HEK293 (cell line): ENCODE measurements around the gene STAMBP.

ENCODE experiments used
- CTCF ChIA-PET: fragments of 350-600 bp; formaldehyde crosslinking; extraction: SDS; loops from one replicate; lab custom pipeline; 2021; ENCODE audit warnings: antibody characterized with exemption; lab: Yijun Ruan, JAX
- POLR2A ChIA-PET: fragments of 300-600 bp; formaldehyde crosslinking; extraction: SDS; loops from one replicate; lab custom pipeline; 2020; ENCODE audit warnings: antibody characterized with exemption, inconsistent platforms; lab: Yijun Ruan, JAX
- H3K27ac ChIP-seq: fragments of 200-500 bp; sonication (Bioruptor generic); 2 replicates; pipeline ENCODE4 v1.5.1; 2014; ENCODE audit warnings: low read depth, low read length, control low read depth, inconsistent platforms; ENCODE audit errors: extremely low read depth
- H3K36me3 ChIP-seq, 2 experiments: fragments of 200-500 bp in 1 of 2; sonication (Bioruptor generic) in 1 of 2; 1 replicate in 1 of 2; 2 replicates in 1 of 2; pipeline ENCODE4 v1.5.1; 2014 to 2017; ENCODE audit warnings: inconsistent platforms in 2 of 2, low read length in 2 of 2; ENCODE audit not compliant: control insufficient read depth in 2 of 2, insufficient read depth in 1 of 2
- H3K4me1 ChIP-seq: fragments of 200-500 bp; sonication (Bioruptor generic); 2 replicates; pipeline ENCODE4 v1.5.1; 2014; ENCODE audit warnings: mild to moderate bottlenecking, low read length, inconsistent platforms; ENCODE audit not compliant: control insufficient read depth, insufficient read depth
- H3K4me3 ChIP-seq: 2 replicates; pipeline ENCODE4 v1.5.1; 2011; ENCODE audit warnings: low read depth, mild to moderate bottlenecking, control low read depth, low read length, moderate library complexity
- H3K9me3 ChIP-seq: fragments of 200-500 bp; sonication (Bioruptor generic); 2 replicates; pipeline ENCODE4 v1.5.1; 2014; ENCODE audit warnings: low read depth, low read length, inconsistent platforms; ENCODE audit not compliant: control insufficient read depth, insufficient read depth
- CTCF ChIP-seq: fragments of 450-650 bp; formaldehyde crosslinking; IDR thresholded peaks from 2 replicates; pipeline ENCODE4 v1.5.1; 2016; ENCODE audit warnings: missing biosample characterization, missing genetic modification characterization
- GFI1B ChIP-seq: fragments of 450-650 bp; formaldehyde crosslinking; IDR thresholded peaks from 2 replicates; pipeline ENCODE4 v1.5.1; 2016; ENCODE audit warnings: missing biosample characterization, missing genetic modification characterization
- KLF10 ChIP-seq: fragments of 450-650 bp; IDR thresholded peaks from 2 replicates; pipeline ENCODE4 v1.5.1; 2018; ENCODE audit warnings: missing biosample characterization, mild to moderate bottlenecking, missing genetic modification characterization
- KLF8 ChIP-seq: fragments of 450-650 bp; formaldehyde crosslinking; IDR thresholded peaks from 2 replicates; pipeline ENCODE4 v1.5.1; 2016; ENCODE audit warnings: missing biosample characterization, missing genetic modification characterization
- SCRT2 ChIP-seq: fragments of 450-650 bp; formaldehyde crosslinking; IDR thresholded peaks from 2 replicates; pipeline ENCODE4 v1.5.1; 2016; ENCODE audit warnings: missing biosample characterization, missing genetic modification characterization
- TCF7L2 ChIP-seq: IDR thresholded peaks from 2 replicates; pipeline ENCODE4 v1.6.1; 2011; ENCODE audit warnings: low read depth, mild to moderate bottlenecking, inconsistent platforms, low read length, moderate library complexity, borderline replicate concordance
- TRIM28 ChIP-seq: IDR thresholded peaks from 2 replicates; pipeline ENCODE4 v1.6.1; 2011; ENCODE audit warnings: low read length, control low read depth, borderline replicate concordance
- ZBTB7A ChIP-seq: fragments of 450-650 bp; formaldehyde crosslinking; IDR thresholded peaks from 2 replicates; pipeline ENCODE4 v1.5.1; 2016; ENCODE audit warnings: low read depth, missing biosample characterization, missing genetic modification characterization
- ZEB2 ChIP-seq: fragments of 450-650 bp; formaldehyde crosslinking; IDR thresholded peaks from 2 replicates; pipeline ENCODE4 v1.5.1; 2016; ENCODE audit warnings: missing biosample characterization, missing genetic modification characterization
- ZIC2 ChIP-seq: fragments of 450-650 bp; formaldehyde crosslinking; IDR thresholded peaks from 2 replicates; pipeline ENCODE4 v1.5.1; 2016; ENCODE audit warnings: missing biosample characterization, missing genetic modification characterization
- ZNF10 ChIP-seq: fragments of 450-650 bp; formaldehyde crosslinking; IDR thresholded peaks from 2 replicates; pipeline ENCODE4 v1.5.1; 2017; ENCODE audit warnings: missing biosample characterization, missing genetic modification characterization
- ZNF184 ChIP-seq: fragments of 450-650 bp; IDR thresholded peaks from 2 replicates; pipeline ENCODE4 v1.5.1; 2018; ENCODE audit warnings: missing biosample characterization, mild to moderate bottlenecking, missing genetic modification characterization
- ZNF280D ChIP-seq: fragments of 450-650 bp; formaldehyde crosslinking; IDR thresholded peaks from 2 replicates; pipeline ENCODE4 v1.5.1; 2016; ENCODE audit warnings: missing biosample characterization, missing genetic modification characterization
- ZNF311 ChIP-seq: fragments of 450-650 bp; formaldehyde crosslinking; IDR thresholded peaks from 2 replicates; pipeline ENCODE4 v1.5.1; 2017; ENCODE audit warnings: missing biosample characterization, missing genetic modification characterization, borderline replicate concordance
- ZNF544 ChIP-seq: fragments of 450-650 bp; formaldehyde crosslinking; IDR thresholded peaks from 2 replicates; pipeline ENCODE4 v1.5.0; 2017; ENCODE audit warnings: missing biosample characterization, missing genetic modification characterization
- ZNF701 ChIP-seq: fragments of 450-650 bp; formaldehyde crosslinking; IDR thresholded peaks from 2 replicates; pipeline ENCODE4 v1.5.1; 2016; ENCODE audit warnings: missing biosample characterization, missing genetic modification characterization
- ZNF791 ChIP-seq: fragments of 450-650 bp; formaldehyde crosslinking; IDR thresholded peaks from 2 replicates; pipeline ENCODE4 v1.5.1; 2016; ENCODE audit warnings: missing biosample characterization, missing genetic modification characterization
- ZNF843 ChIP-seq: fragments of 450-650 bp; formaldehyde crosslinking; IDR thresholded peaks from 2 replicates; pipeline ENCODE4 v1.5.1; 2016; ENCODE audit warnings: missing biosample characterization, missing genetic modification characterization
- ZSCAN16 ChIP-seq: fragments of 450-650 bp; formaldehyde crosslinking; IDR thresholded peaks from 2 replicates; pipeline ENCODE4 v1.5.1; 2016; ENCODE audit warnings: missing biosample characterization, missing genetic modification characterization
- ZSCAN5A ChIP-seq: fragments of 450-650 bp; formaldehyde crosslinking; IDR thresholded peaks from 2 replicates; pipeline ENCODE4 v1.5.1; 2016; ENCODE audit warnings: missing biosample characterization, missing genetic modification characterization
- TF ChIP-seq, protein P1 (sequence below): fragments of 450-650 bp; formaldehyde crosslinking; IDR thresholded peaks from 2 replicates; pipeline ENCODE4 v1.5.1; 2017; ENCODE audit warnings: missing biosample characterization, mild to moderate bottlenecking, missing genetic modification characterization, moderate library complexity
- TF ChIP-seq, protein P2 (sequence below): fragments of 450-650 bp; formaldehyde crosslinking; IDR thresholded peaks from 2 replicates; pipeline ENCODE4 v1.5.1; 2016; ENCODE audit warnings: missing biosample characterization, missing genetic modification characterization
- TF ChIP-seq, protein P3 (sequence below): fragments of 450-650 bp; formaldehyde crosslinking; IDR thresholded peaks from 2 replicates; pipeline ENCODE4 v1.5.1; 2016; ENCODE audit warnings: missing biosample characterization, missing genetic modification characterization

Gene STAMBP

DNA sequence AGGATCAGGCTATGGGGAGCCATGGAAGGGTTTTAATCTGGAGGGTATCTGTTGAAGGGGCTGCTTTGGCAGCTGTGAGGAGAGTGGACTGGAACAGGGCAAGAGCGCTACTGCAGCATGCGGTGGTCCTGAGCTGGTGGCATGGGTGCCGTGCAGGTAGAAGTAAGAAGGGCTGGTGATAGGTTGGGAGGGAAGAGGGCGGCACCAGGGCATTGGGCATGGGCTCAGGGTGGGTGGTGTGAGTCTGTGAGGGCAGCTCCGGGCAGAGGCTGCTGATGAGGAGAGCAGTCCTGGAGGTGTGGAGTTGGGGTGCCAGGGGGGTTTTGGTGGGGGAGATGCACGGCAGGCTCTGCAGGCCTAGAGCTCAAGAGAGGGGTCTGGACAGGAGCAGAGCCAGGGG is 66.1 kb downstream of the STAMBP start (continued):
- TF ChIP-seq, protein P1, sequence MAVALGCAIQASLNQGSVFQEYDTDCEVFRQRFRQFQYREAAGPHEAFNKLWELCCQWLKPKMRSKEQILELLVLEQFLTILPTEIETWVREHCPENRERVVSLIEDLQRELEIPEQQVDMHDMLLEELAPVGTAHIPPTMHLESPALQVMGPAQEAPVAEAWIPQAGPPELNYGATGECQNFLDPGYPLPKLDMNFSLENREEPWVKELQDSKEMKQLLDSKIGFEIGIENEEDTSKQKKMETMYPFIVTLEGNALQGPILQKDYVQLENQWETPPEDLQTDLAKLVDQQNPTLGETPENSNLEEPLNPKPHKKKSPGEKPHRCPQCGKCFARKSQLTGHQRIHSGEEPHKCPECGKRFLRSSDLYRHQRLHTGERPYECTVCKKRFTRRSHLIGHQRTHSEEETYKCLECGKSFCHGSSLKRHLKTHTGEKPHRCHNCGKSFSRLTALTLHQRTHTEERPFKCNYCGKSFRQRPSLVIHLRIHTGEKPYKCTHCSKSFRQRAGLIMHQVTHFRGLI (tag by site-specific recombination), result no peak
- no peak for TF ChIP-seq ZNF544 (tag by site-specific recombination)
- no peak for TF ChIP-seq ZSCAN5A
- no peak for TF ChIP-seq CTCF (tag by site-specific recombination)
- no peak for TF ChIP-seq KLF8 (tag by site-specific recombination)
- TF ChIP-seq ZNF791 (tag by site-specific recombination), result no peak

DNA sequence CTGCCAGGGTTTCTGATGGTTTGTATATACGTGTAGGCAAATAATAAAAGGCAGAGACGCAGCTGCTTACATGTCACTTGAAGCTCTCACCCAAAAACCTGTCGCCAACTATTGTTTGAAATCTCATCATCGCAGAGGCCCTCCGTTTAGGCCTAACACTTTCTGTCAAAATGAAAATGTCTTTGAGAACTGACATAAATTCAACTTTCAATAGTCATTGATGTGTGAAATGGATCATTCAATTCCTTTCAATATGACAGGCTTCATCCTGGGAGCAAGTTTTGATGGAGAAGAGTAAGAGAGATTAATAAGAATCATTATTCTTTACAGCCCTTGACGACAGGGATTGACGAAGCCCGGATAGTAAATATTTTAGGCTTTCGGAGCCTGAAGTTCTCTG is 66.7 kb downstream of the STAMBP start:
- no peaks in the 10 kb centered on the region for H3K9me3 ChIP-seq
- H3K4me3 ChIP-seq, result no peak overlapping the region
- no peaks in the 10 kb centered on the region for H3K4me1 ChIP-seq
- no peak for TF ChIP-seq KLF10 (tag by site-specific recombination)
- TF ChIP-seq ZNF791 (tag by site-specific recombination), result no peak
- no peak for TF ChIP-seq TRIM28
- TF ChIP-seq ZSCAN16 (tag by site-specific recombination), result no peak
- TF ChIP-seq ZNF311, result no peak
- TF ChIP-seq ZNF10 (tag by site-specific recombination), result no peak
- no peak for TF ChIP-seq SCRT2 (tag by site-specific recombination)
- TF ChIP-seq ZNF184 (tag by site-specific recombination), result no peak
- TF ChIP-seq GFI1B (tag by site-specific recombination), result no peak
- TF ChIP-seq ZNF280D, result no peak
- no peak for TF ChIP-seq TCF7L2
- no peak for TF ChIP-seq ZIC2 (tag by site-specific recombination)
- no peak for TF ChIP-seq ZEB2
- TF ChIP-seq, protein P2, sequence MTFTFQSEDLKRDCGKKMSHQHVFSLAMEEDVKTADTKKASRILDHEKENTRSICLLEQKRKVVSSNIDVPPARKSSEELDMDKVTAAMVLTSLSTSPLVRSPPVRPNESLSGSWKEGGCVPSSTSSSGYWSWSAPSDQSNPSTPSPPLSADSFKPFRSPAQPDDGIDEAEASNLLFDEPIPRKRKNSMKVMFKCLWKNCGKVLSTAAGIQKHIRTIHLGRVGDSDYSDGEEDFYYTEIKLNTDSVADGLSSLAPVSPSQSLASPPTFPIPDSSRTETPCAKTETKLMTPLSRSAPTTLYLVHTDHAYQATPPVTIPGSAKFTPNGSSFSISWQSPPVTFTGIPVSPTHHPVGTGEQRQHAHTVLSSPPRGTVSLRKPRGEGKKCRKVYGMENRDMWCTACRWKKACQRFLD, result no peak
- TF ChIP-seq ZNF843 (tag by site-specific recombination), result no peak
- TF ChIP-seq, protein P3, sequence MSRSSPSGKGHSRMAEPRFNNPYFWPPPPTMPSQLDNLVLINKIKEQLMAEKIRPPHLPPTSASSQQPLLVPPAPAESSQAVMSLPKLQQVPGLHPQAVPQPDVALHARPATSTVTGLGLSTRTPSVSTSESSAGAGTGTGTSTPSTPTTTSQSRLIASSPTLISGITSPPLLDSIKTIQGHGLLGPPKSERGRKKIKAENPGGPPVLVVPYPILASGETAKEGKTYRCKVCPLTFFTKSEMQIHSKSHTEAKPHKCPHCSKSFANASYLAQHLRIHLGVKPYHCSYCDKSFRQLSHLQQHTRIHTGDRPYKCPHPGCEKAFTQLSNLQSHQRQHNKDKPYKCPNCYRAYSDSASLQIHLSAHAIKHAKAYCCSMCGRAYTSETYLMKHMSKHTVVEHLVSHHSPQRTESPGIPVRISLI, result no peak
- no peak for TF ChIP-seq ZBTB7A (tag by site-specific recombination)
- no peak for TF ChIP-seq ZNF701
- POLR2A ChIA-PET, result no interaction called here
- H3K36me3 ChIP-seq, result no peaks in the 10 kb centered on the region
- CTCF ChIA-PET, result interaction anchor here (0.6 kb wide), 1 partner anchor 30 kb away, joined by 3 read pairs; no protein-coding TSS in a partner anchor
- H3K27ac ChIP-seq, result no peak overlapping the region
